GM03348 (cell line): Measurements from ENCODE around the gene OR2AG2.

ENCODE experiments used
- DNase-seq: peaks from one replicate; pipeline ENCODE4 v3.0.0; 2012; ENCODE audit warnings: low spot score

Gene OR2AG2

DNA sequence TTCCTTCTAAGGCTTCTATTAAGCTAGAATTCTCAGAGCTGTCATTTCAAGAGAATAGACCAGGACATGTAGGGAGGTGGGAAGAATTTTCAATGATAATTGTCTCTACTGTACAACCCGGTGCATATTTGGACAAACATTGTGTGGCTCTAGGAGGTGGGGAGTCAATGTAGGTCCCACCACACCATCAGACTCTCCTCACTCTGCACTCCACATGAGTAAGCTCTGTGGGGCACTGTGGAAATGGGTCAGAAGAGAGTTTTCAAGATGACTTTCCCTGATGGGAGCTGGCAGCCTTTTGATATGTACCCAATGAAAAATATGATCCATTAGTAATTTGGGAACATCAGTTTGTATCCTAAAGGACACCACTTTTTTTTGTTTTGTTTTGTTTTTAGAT is 33.2 kb downstream of the OR2AG2 start:
- DNase-seq, result no peak

DNA sequence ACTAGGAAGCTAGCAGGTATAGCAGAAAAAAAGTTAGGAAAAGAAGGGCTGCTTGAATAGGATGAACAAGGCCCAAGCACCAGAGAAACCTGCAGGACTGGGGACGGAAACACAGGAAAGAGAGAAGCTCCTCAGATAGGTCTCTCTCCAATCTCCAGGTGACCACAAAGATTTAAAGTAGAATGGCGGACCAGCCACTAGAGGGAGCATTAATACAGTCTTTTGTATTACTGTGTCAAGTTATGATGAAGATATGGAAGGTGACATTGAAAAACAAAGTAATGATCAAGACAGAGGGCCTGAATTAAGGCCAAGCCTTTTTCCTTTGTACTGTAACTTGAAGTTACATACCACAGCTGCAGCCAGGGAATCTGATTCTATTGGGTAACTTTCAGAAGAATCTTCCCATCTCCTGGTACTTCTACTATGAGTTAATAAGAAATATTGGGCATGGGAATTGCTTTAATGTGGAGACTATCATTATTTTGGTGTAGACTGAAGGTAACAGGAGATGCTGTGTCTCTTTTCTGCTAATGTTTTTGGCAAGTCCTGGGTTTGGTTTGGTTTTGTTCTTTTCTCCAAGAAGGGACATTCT is 33.8 kb downstream of the OR2AG2 start:
- DNase-seq, result peak; percentile 57

- DNase-seq, result no peak
Observed at GRCh38 chr11:6736495-6737121, 35.2 kb downstream of the OR2AG2 start.

- DNase-seq, result no peak
Observed at GRCh38 chr11:6735306-6735705, 36.5 kb downstream of the OR2AG2 start.

DNA sequence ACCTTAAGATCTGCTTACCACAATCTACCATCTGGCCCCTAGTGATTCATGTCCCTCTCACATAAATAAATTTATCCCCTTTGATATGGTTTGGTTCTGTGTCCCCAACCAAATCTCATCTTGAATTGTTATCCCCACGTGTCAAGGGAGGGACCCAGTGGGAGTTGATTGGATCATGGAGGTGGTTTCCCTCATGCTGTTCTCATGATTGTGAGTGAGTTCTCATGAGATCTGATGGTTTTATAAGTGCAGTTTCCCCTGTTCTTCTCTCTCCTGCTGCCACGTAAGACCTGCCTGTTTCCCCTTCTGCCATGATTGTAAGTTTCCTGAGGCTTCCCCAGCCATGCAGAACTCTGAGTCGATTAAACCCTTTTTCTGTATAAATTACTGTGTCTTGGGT is 37.2 kb downstream of the OR2AG2 start:
- DNase-seq, result no peak

DNA sequence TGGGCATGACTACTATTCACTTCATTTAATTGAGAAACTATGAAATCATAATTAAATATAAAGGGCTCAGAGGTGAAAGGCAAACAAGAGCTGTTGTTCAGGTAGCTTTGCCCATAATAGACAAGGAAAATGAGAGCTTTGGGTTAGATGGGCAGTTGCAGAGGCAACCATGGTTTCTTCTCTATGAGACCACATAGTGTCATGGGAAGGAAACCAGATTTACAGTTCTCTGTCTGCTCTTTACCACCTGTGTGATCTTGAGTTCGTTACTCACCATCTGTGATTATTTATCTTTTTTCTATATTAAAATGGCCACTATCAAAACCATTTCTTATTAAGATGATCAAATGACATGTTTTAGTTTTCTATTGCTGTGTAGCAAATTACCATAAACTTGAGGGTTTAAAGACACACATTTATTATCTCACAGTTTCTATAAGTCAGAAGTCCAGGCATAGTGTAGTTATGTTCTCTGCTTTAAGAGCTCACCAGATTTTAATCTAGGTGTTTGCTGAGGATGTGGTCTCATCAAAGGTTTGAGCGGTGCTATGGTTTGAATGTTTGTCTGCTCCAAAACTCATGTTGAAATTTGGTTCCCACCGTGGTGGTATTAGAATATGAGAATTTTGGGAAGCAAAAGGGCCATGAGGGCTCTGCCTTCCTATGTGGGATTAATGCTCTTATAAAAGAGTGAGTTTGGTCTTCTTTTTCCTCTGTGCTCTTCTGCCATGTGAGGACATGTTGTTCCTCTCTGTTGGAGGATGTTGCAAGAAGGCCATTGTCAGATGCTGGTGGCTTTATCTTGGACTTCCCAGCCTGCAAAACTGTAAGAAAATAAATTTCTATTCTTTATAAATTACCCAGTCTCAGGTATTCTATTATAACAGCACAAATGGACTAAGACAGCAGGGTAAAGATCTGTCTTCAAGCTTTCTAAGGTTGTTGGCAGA is 38.2 kb downstream of the OR2AG2 start:
- DNase-seq, result no peak

DNA sequence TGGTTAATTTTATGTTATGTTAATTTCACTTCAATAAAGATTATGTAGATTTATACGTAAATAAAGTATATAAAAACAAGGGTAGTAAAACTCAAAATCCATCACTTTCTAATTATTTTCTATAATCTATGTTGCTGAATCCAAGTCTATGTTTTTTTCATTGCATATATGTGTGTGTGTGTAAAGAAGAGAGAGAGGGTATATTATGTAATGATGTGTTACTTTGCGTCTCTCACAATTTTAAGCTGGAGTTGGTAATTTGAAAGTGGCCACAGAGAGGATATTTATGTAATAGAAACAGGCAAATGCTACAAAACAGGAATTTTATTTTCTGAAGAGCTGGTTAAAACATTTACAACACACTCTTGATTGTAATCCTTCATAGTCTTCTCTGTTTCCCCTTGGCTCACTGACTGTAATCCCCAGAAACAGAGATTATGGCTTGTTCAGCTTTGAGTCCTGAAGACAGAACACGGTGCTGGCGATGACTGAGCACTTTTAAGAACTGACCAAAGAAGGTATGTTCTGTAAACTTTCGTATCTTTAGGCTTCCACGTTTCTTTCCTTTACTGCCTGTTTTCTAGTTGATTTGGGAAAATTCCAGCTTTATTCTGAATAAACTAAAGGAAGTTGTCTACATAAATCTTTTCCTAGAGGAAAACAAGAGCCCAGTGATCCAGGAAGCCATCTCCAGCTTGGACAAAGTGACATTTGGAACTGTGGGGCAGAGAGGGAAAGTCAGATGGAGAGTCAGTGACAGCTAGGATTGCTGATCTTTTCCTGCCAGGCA is 43.6 kb downstream of the OR2AG2 start:
- DNase-seq, result no peak

GRCh38 chr11:6725386-6725896 is 46.3 kb downstream of the OR2AG2 start:
- no peak for DNase-seq

DNA sequence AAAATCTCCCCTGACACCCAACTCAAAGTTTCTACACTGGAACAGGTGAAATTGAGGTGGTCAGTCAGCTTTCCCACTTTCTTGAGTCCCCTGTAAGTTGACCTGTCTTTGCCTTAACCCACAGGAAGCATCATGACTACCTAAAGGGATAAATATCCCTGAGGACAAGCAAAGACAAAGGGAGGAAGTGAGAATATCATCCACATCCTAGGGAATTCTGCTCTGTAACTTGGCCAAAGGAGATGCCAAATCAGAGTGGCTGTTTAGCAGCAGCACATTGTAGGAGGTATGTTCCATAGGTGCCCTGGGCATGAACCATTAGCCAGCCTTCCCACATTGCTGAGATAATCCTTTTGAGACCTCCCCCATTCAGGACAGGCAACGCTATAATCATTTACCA is 47.8 kb downstream of the OR2AG2 start:
- no peak for DNase-seq

- DNase-seq, result no peak
Observed at GRCh38 chr11:6721343-6721742, 50.4 kb downstream of the OR2AG2 start.

DNA sequence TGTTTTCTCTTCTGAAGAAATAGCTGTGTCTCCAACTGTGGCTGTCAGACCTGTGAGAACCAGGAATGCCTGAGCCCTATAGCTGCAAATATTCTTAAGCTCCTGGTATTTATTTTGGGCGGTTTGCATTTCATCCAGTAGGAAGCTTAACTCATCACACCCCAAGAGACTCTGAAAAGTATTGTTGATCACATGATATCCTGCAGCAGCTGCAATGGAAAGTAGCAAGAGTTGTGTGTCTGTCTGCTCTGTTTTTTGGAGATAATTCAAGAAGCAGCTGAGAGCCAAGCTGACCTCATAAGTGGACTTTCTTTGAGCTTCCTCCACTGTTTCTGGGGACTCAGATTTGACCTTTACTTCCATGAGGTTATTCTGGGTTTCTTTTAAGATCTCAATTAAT is 52.2 kb downstream of the OR2AG2 start:
- DNase-seq, result no peak

DNA sequence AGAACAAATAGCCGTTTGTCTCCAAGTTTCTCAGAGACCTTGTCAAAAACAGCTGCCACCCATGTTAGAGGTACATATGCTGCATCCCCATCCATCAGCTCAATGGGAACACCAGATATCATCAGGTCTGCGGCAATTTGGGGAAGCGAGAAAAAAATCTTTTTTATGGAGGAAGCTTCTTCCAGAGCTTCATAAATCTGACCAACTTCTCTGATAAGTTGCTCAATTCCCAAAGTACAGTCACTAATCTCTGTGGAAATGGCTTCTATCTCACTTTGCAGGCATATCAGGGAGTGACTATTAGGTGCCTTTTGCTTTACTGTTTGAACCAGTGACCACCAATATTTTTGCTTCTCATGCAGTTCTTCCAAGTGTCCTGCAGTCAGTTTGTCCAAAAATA is 54.4 kb downstream of the OR2AG2 start:
- no peak for DNase-seq
